Fibroblast of peridontal ligament (primary cell): Measurements from ENCODE around the gene STK4.

Source experiments
- DNase-seq: peaks from one replicate; pipeline ENCODE4 v3.0.0-alpha.2; 2010; ENCODE audit errors: extremely low read depth

The STK4 gene

GRCh38 chr20:45085289-45085688 is 119.0 kb downstream of the STK4 start:
- DNase-seq: no peak

GRCh38 chr20:45085867-45086266 is 119.6 kb downstream of the STK4 start:
- DNase-seq: no peak

GRCh38 chr20:45087097-45087790 is 120.9 kb downstream of the STK4 start:
- peak; percentile 52 for DNase-seq

GRCh38 chr20:45087814-45088213 is 121.5 kb downstream of the STK4 start:
- DNase-seq: peak; percentile 99

- peak; percentile 99 for DNase-seq
Measured at GRCh38 chr20:45088247-45088646, 121.9 kb downstream of the STK4 start.

- DNase-seq: peak; percentile 79
Measured at GRCh38 chr20:45090481-45090880, 124.2 kb downstream of the STK4 start.

GRCh38 chr20:45091366-45091765 is 125.1 kb downstream of the STK4 start:
- DNase-seq: no peak

- DNase-seq: no peak
Measured at GRCh38 chr20:45092898-45093297, 126.6 kb downstream of the STK4 start.

- DNase-seq: no peak
Measured at GRCh38 chr20:45094201-45094600, 127.9 kb downstream of the STK4 start.

- no peak for DNase-seq
Measured at GRCh38 chr20:45094864-45095574, 128.7 kb downstream of the STK4 start.

GRCh38 chr20:45095805-45096238 is 129.5 kb downstream of the STK4 start:
- peak; percentile 84 for DNase-seq

- DNase-seq: no peak
Measured at GRCh38 chr20:45096781-45097180, 130.5 kb downstream of the STK4 start.

- DNase-seq: no peak
Measured at GRCh38 chr20:45097485-45098102, 131.3 kb downstream of the STK4 start.

GRCh38 chr20:45098103-45098773 is 131.9 kb downstream of the STK4 start:
- DNase-seq: no peak

- no peak for DNase-seq
Measured at GRCh38 chr20:45100563-45101245, 134.4 kb downstream of the STK4 start, which contains the start of gene KCNS1. Gene KCNS1 (minus strand): TSS chr20:45101127. CDS start chr20:45099236, 1,891 bp downstream.

- no peak for DNase-seq
Measured at GRCh38 chr20:45101333-45101850, 135.1 kb downstream of the STK4 start.

GRCh38 chr20:45103072-45103471 is 136.8 kb downstream of the STK4 start:
- DNase-seq: no peak

- DNase-seq: peak; percentile 89
Measured at GRCh38 chr20:45104786-45105185, 138.5 kb downstream of the STK4 start.

GRCh38 chr20:45105317-45105716 is 139.0 kb downstream of the STK4 start:
- no peak for DNase-seq

- no peak for DNase-seq
Measured at GRCh38 chr20:45109634-45110033, 143.3 kb downstream of the STK4 start.

- DNase-seq: no peak
Measured at GRCh38 chr20:45110301-45110700, 144.0 kb downstream of the STK4 start.
